Vagina (tissue), 2 donors: Measurements from ENCODE around the gene DNAI7. TPM values are rescaled to one million over a fixed set of nuclear protein-coding genes. Genes with fewer than 3 reads are reported as not detected.

Experiments
- DNase-seq, 2 donors: peaks; one replicate each; pipeline ENCODE4 v3.0.0-alpha.2; 2017; ENCODE audit errors: extremely low spot score in 2 of 2
- H3K27ac ChIP-seq: fragments of 200-600 bp; sonication (generic); one replicate; pipeline ENCODE4 v1.5.1; 2019
- H3K27me3 ChIP-seq: fragments of 200-600 bp; sonication (generic); one replicate; pipeline ENCODE4 v1.5.1; 2019
- H3K36me3 ChIP-seq, 2 donors: fragments of 200-600 bp; sonication (generic); one replicate each; pipeline ENCODE4 v1.5.1; 2017 to 2019
- H3K4me1 ChIP-seq: fragments of 200-600 bp; sonication (generic); one replicate; pipeline ENCODE4 v1.5.1; 2019
- H3K4me3 ChIP-seq, 2 donors: fragments of 200-600 bp; sonication (generic); 1 replicate in 1 of 2; 2 replicates in 1 of 2; pipeline ENCODE4 v1.5.1; 2016 to 2019
- H3K9me3 ChIP-seq: fragments of 200-600 bp; sonication (generic); one replicate; pipeline ENCODE4 v1.5.1; 2019
- POLR2A ChIP-seq, 2 donors: fragments of 450-650 bp; IDR thresholded peaks; one replicate each; pipeline ENCODE4 v1.6.1; 2017; ENCODE audit warnings: antibody characterized with exemption in 2 of 2, mild to moderate bottlenecking in 2 of 2, moderate library complexity in 2 of 2
- POLR2AphosphoS5 ChIP-seq, 2 donors: sonication (generic); formaldehyde crosslinking; IDR thresholded peaks; one replicate each; pipeline ENCODE4 v1.9.0; 2017; ENCODE audit warnings: antibody characterized with exemption in 2 of 2, mild to moderate bottlenecking in 2 of 2, low read depth in 1 of 2; ENCODE audit not compliant: insufficient read depth in 1 of 2
- intact Hi-C: fragments of 100-400 bp; cut with DNase I; formaldehyde crosslinking; loops from one replicate; pipeline ENCODE4 v1.15.1; 2023
- total RNA-seq: library from RNA; depleted of rRNA; stranded (reverse); fragments of >200 nt; gene quantifications from one replicate; pipeline ENCODE4 v1.2.3, GENCODE V29; 2016
- TF ChIP-seq, protein P1 (sequence below), 3 experiments: fragments of 450-650 bp in 2 of 3; fragments of 200-600 bp in 1 of 3; sonication (generic) in 1 of 3; IDR thresholded peaks; one replicate each; pipeline ENCODE4 v1.5.1; 2017 to 2019; ENCODE audit warnings: antibody characterized with exemption in 3 of 3, mild to moderate bottlenecking in 2 of 3, moderate library complexity in 2 of 3

The DNAI7 gene
- total RNA-seq, 1 donor from 2014 or later: 3.4 TPM

DNA sequence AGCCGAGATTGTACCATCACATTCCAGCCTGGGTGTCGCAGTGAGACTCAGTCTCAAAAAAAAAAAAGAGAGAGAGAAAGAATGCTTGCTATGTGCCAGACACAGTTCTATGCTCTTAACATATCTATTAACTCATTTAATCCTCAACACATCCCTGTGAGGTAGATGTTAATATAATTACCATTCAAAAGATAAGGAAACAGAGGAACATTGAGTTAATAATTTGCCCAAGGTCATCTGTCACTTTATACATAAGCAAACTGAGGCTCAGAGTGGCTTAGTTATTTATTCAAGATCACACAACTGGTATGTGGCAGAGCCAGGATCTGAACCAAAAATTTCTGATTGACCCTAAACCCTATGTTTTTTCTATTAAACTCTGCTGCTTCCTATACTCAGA lies 129.9 kb downstream of the DNAI7 start:
- no peaks in the 10 kb centered on the region for H3K4me1 ChIP-seq
- TF ChIP-seq POLR2A (IDR thresholded peaks at IDR 0.05): no peak
- no peak for TF ChIP-seq POLR2AphosphoS5 (IDR thresholded peaks at IDR 0.05; ENCODE audit: insufficient read depth in 1 of 2, low read depth in 1 of 2)

DNA sequence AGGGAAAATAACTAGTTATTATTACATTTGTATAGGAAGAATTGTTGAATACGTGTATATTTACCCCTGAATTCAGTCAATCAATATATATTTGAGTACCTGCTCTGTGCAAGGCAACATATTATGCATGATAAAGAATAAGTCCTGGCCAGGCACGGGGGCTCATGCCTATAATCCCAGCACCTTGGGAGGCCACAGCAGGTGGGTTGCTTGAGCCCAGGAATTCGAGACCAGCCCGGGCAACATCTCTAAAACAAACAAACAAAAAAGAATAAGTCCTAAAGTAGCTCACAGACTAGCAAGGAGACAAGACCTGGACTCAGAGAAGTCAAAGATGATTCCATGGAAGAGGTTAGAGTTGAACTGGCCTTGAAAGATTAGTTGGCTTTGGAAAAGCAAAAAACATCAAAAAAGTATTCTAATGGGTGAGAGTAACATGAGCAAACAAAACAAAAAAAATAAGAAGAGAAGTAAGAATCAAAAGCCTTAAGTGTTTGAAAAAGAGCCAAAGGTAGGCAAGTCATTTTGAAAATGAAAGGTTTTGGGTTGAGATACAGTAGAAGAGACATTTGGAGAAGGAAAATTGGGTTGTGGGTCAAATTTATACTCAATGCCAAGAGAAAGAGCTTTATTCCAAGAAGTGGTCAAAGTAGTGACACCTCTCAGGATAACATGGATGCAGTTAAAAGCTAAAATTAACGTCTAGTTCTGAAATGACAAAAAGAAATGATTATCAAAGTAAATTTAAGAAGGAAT lies 130.9 kb downstream of the DNAI7 start:
- intact Hi-C loops: no loop called here
- DNase-seq: no peak
- Histone ChIP-seq H3K9me3 (no peaks in the 10 kb centered on the region), H3K27me3 (no peaks in the 10 kb centered on the region), H3K27ac (no peak overlapping the region), H3K4me1 (no peaks in the 10 kb centered on the region), H3K36me3 (no peaks in the 10 kb centered on the region), H3K4me3 (no peak overlapping the region)
- TF ChIP-seq POLR2AphosphoS5 (IDR thresholded peaks at IDR 0.05; ENCODE audit: insufficient read depth in 1 of 2, low read depth in 1 of 2) (no peak), POLR2A (IDR thresholded peaks at IDR 0.05) (no peak)
- TF ChIP-seq, protein P1, sequence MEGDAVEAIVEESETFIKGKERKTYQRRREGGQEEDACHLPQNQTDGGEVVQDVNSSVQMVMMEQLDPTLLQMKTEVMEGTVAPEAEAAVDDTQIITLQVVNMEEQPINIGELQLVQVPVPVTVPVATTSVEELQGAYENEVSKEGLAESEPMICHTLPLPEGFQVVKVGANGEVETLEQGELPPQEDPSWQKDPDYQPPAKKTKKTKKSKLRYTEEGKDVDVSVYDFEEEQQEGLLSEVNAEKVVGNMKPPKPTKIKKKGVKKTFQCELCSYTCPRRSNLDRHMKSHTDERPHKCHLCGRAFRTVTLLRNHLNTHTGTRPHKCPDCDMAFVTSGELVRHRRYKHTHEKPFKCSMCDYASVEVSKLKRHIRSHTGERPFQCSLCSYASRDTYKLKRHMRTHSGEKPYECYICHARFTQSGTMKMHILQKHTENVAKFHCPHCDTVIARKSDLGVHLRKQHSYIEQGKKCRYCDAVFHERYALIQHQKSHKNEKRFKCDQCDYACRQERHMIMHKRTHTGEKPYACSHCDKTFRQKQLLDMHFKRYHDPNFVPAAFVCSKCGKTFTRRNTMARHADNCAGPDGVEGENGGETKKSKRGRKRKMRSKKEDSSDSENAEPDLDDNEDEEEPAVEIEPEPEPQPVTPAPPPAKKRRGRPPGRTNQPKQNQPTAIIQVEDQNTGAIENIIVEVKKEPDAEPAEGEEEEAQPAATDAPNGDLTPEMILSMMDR (IDR thresholded peaks at IDR 0.05): no peak

More for the DNA sequence above, 129.9 kb downstream of the DNAI7 start:
- H3K9me3 ChIP-seq: no peaks in the 10 kb centered on the region
- no peak overlapping the region for H3K27ac ChIP-seq
- no peaks in the 10 kb centered on the region for H3K27me3 ChIP-seq
- intact Hi-C loops: no loop called here
- no peaks in the 10 kb centered on the region for H3K36me3 ChIP-seq
- H3K4me3 ChIP-seq: no peak overlapping the region
- DNase-seq: no peak

DNA sequence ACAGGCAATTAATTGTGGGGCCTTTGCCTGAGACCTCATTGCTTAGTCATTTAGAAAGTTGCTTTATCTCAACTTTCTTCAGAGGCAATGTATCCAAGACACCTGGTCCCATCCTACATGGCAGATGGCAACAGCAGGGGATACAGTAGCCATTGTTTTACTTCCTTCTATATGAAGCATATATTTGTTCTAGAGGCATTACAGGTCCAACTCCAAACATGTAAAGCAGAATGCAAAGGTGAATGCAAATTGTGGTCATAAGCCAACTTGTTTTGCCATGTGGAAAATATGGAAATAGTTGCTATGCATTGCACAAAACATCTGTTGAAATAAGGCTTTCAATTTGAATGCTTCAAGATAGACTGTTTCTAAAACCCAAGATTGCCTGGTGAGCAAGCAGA lies 136.3 kb downstream of the DNAI7 start:
- no peak overlapping the region for H3K4me3 ChIP-seq
- no peak for DNase-seq
- H3K27me3 ChIP-seq: no peaks in the 10 kb centered on the region
- intact Hi-C loops: no loop called here
- TF ChIP-seq, protein P1 (IDR thresholded peaks at IDR 0.05): no peak
- no peak for TF ChIP-seq POLR2AphosphoS5 (IDR thresholded peaks at IDR 0.05; ENCODE audit: insufficient read depth in 1 of 2, low read depth in 1 of 2)
- TF ChIP-seq POLR2A (IDR thresholded peaks at IDR 0.05): no peak
- no peak overlapping the region for H3K27ac ChIP-seq
- H3K36me3 ChIP-seq: no peaks in the 10 kb centered on the region
- H3K4me1 ChIP-seq: peaks cover 6% of the 10 kb centered on the region
- H3K9me3 ChIP-seq: no peaks in the 10 kb centered on the region

Other genes starting within 250 kb of the DNAI7 start
- gene BCAT1, start 246.1 kb downstream of the DNAI7 start, total RNA-seq: 20.6 TPM
- gene ETFRF1, start 77 bp upstream of the DNAI7 start, total RNA-seq: 15.7 TPM
- gene KRAS, start 55.8 kb upstream of the DNAI7 start, total RNA-seq: 9.6 TPM